Testis (tissue), 3 donors: ENCODE results near the gene NEAT1. TPM values are rescaled to one million over a fixed set of nuclear protein-coding genes. Genes with fewer than 3 reads are reported as not detected.

Experiments used
- DNase-seq: peaks from one replicate; pipeline ENCODE4 v3.0.0-alpha.2; 2019
- H3K27ac ChIP-seq, 2 donors: fragments of 200-600 bp; sonication (generic); one replicate each; pipeline ENCODE4 v1.5.1; 2019
- H3K27me3 ChIP-seq: fragments of 200-600 bp; sonication (generic); one replicate; pipeline ENCODE4 v1.5.1; 2019
- H3K36me3 ChIP-seq: fragments of 200-600 bp; sonication (generic); one replicate; pipeline ENCODE4 v1.5.1; 2017; ENCODE audit warnings: low read depth; ENCODE audit errors: missing control alignments
- H3K4me1 ChIP-seq: fragments of 200-600 bp; sonication (generic); one replicate; pipeline ENCODE4 v1.5.1; 2019
- H3K4me3 ChIP-seq, 2 donors: fragments of 200-600 bp; sonication (generic); one replicate each; pipeline ENCODE4 v1.5.1; 2017 to 2019
- H3K9me3 ChIP-seq: fragments of 200-600 bp; sonication (generic); one replicate; pipeline ENCODE4 v1.5.1; 2017
- POLR2A ChIP-seq: fragments of 450-650 bp; IDR thresholded peaks from one replicate; pipeline ENCODE4 v1.6.1; 2017; ENCODE audit warnings: antibody characterized with exemption, mild to moderate bottlenecking, moderate library complexity
- WGBS, 2 donors: methylation state at CpG; one replicate each; pipeline ENCODE4 v1.1.5; 2018; 5-methylcytosine and 5-hydroxymethylcytosine counted together
- intact Hi-C: fragments of 100-400 bp; cut with DNase I; formaldehyde crosslinking; loops from one replicate; pipeline ENCODE4 v1.15.1; 2023; ENCODE audit warnings: low total_unique reads
- polyA plus RNA-seq: library from polyadenylated mRNA; stranded (reverse); fragments of 350-450 nt; fragmentation: Illumina TruSeq; extraction: RNeasy Lipid Tissue Mini Kit (QIAGEN cat#74804); gene quantifications from one replicate; pipeline ENCODE4 v1.2.3, GENCODE V29; 2014; ENCODE audit warnings: low read depth, low replicate concordance; ENCODE audit not compliant: insufficient read depth
- total RNA-seq, 2 donors: library from RNA; depleted of rRNA; stranded (reverse); fragments of >200 nt; gene quantifications; one replicate each; pipeline ENCODE4 v1.2.3, GENCODE V29; 2016
- TF ChIP-seq, protein P1 (sequence below), 3 experiments: fragments of 450-650 bp in 2 of 3; fragments of 200-600 bp in 1 of 3; sonication (generic) in 1 of 3; IDR thresholded peaks; one replicate each; pipeline ENCODE4 v1.5.1; 2016 to 2019; ENCODE audit warnings: antibody characterized with exemption in 3 of 3, mild to moderate bottlenecking in 2 of 3, moderate library complexity in 1 of 3

Gene NEAT1
- total and polyA plus RNA-seq, 3 donors from 2014 or later, result 189 to 243 (median 230) TPM

- DNase-seq, result no peak
- Histone ChIP-seq H3K36me3 (no peaks in the 10 kb centered on the region), H3K27ac (no peak overlapping the region), H3K4me3 (no peak overlapping the region), H3K4me1 (peaks cover 19% of the 10 kb centered on the region), H3K9me3 (no peaks in the 10 kb centered on the region), H3K27me3 (no peaks in the 10 kb centered on the region)
- 84 to 95% methylated on average over 11 to 13 of the region's 13 CpGs for WGBS, 2 donors
- TF ChIP-seq, protein P1, sequence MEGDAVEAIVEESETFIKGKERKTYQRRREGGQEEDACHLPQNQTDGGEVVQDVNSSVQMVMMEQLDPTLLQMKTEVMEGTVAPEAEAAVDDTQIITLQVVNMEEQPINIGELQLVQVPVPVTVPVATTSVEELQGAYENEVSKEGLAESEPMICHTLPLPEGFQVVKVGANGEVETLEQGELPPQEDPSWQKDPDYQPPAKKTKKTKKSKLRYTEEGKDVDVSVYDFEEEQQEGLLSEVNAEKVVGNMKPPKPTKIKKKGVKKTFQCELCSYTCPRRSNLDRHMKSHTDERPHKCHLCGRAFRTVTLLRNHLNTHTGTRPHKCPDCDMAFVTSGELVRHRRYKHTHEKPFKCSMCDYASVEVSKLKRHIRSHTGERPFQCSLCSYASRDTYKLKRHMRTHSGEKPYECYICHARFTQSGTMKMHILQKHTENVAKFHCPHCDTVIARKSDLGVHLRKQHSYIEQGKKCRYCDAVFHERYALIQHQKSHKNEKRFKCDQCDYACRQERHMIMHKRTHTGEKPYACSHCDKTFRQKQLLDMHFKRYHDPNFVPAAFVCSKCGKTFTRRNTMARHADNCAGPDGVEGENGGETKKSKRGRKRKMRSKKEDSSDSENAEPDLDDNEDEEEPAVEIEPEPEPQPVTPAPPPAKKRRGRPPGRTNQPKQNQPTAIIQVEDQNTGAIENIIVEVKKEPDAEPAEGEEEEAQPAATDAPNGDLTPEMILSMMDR (IDR thresholded peaks at IDR 0.05), result no peak
- TF ChIP-seq POLR2A, result no peak
- intact Hi-C loops, result no loop called here
Observed at GRCh38 chr11:65379698-65380459, 42.7 kb upstream of the NEAT1 start.

- DNase-seq, result no peak
- H3K27me3 ChIP-seq, result no peaks in the 10 kb centered on the region
- no peak overlapping the region for H3K4me3 ChIP-seq
- whole genome bisulfite sequencing, 2 donors, result 80 to 85% methylated on average over 13 to 16 of the region's 16 CpGs
- no peaks in the 10 kb centered on the region for H3K9me3 ChIP-seq
- intact Hi-C loops, result no loop called here
- TF ChIP-seq, protein P1 (IDR thresholded peaks at IDR 0.05), result no peak
- TF ChIP-seq POLR2A, result no peak
- no peaks in the 10 kb centered on the region for H3K36me3 ChIP-seq
- peaks cover 19% of the 10 kb centered on the region for H3K4me1 ChIP-seq
- H3K27ac ChIP-seq, result no peak overlapping the region
Observed at GRCh38 chr11:65380460-65381119, 42.0 kb upstream of the NEAT1 start.

- TF ChIP-seq, protein P1 (IDR thresholded peaks at IDR 0.05), result no peak
- no peaks in the 10 kb centered on the region for H3K9me3 ChIP-seq
- peaks cover 19% of the 10 kb centered on the region for H3K4me1 ChIP-seq
- H3K4me3 ChIP-seq, result peak overlapping the region; percentile 13 to 24
- no peaks in the 10 kb centered on the region for H3K36me3 ChIP-seq
- H3K27ac ChIP-seq, result peak overlapping the region; percentile 93 to 95
- no peak for DNase-seq
- WGBS, 2 donors, result 45 to 52% methylated on average over 5 to 6 of the region's 6 CpGs
- intact Hi-C loops, result no loop called here
- H3K27me3 ChIP-seq, result no peaks in the 10 kb centered on the region
Observed at GRCh38 chr11:65381716-65382032, 40.9 kb upstream of the NEAT1 start.

- Histone ChIP-seq H3K4me3 (peak within 1 kb of the TSS; percentile 13 to 24), H3K27me3 (no peaks in the 10 kb centered on the region), H3K36me3 (no peaks in the 10 kb centered on the region), H3K4me1 (peaks cover 20% of the 10 kb centered on the region), H3K27ac (peak within 1 kb of the TSS; percentile 93 to 95), H3K9me3 (no peaks in the 10 kb centered on the region)
- DNase-seq, result peak; percentile 92
- intact Hi-C loops, result no loop called here
- TF ChIP-seq, protein P1 (IDR thresholded peaks at IDR 0.05), result peak; percentile 78 to 95 (median 94)
- TF ChIP-seq POLR2A, result no peak
- WGBS, 2 donors, result 14 to 27% methylated on average over 10 to 13 of the region's 27 CpGs
Observed at GRCh38 chr11:65382033-65382803, 40.4 kb upstream of the NEAT1 start, which contains the start of gene SLC25A45. TSS of gene SLC25A45 (minus strand) at chr11:65382646. CDS start at chr11:65381951, 695 bp downstream.
